K562 (cell line): ENCODE results near the gene GRIN2D. TPM values are rescaled to one million over a fixed set of nuclear protein-coding genes. Genes with fewer than 3 reads are reported as not detected.

Source experiments
- FOXJ2 ChIP-seq: fragments of 200-800 bp; sonication (Bioruptor generic); IDR thresholded peaks from 2 replicates; pipeline ENCODE4 v1.6.1; 2016; ENCODE audit warnings: missing genetic modification characterization, missing compliant biosample characterization
- FOXP1 ChIP-seq: sonication (generic); formaldehyde crosslinking; IDR thresholded peaks from 2 replicates; pipeline ENCODE4 v1.8.0; 2022; ENCODE audit warnings: mild to moderate bottlenecking, missing genetic modification reagents
- POLR2H ChIP-seq: IDR thresholded peaks from 2 replicates; pipeline ENCODE4 v1.6.1; 2016; ENCODE audit warnings: missing genetic modification characterization, low read depth, mild to moderate bottlenecking, control low read depth, missing compliant biosample characterization, moderate library complexity
- POU5F1 ChIP-seq: fragments of 150-350 bp; IDR thresholded peaks from 2 replicates; pipeline ENCODE4 v1.6.1; 2014; ENCODE audit warnings: borderline replicate concordance, low read length, low read depth, mild to moderate bottlenecking; ENCODE audit not compliant: partially characterized antibody
- TAF9B ChIP-seq: fragments of 450-650 bp; IDR thresholded peaks from 2 replicates; pipeline ENCODE4 v1.6.1; 2018; ENCODE audit warnings: mild to moderate bottlenecking; ENCODE audit not compliant: partially characterized antibody
- TOE1 ChIP-seq, 2 experiments: fragments of 450-650 bp in 1 of 2; sonication (generic) in 1 of 2; formaldehyde crosslinking in 1 of 2; IDR thresholded peaks; 2 replicates each; pipeline versions ENCODE4 v1.7.1 to v1.8.0; 2016 to 2022; ENCODE audit warnings: borderline replicate concordance in 2 of 2, mild to moderate bottlenecking in 2 of 2, antibody characterized with exemption in 1 of 2, inconsistent platforms in 1 of 2, low read depth in 1 of 2, missing genetic modification reagents in 1 of 2, moderate library complexity in 1 of 2
- polyA plus RNA-seq, 8 experiments: library from polyadenylated mRNA; depleted of rRNA in 4 of 8; stranded (reverse) in 5 of 8; unstranded in 3 of 8; fragments of >200 nt; fragmentation: Nextera tagmentation in 2 of 8; fragmentation: Illumina TruSeq in 1 of 8; extraction: Ambion mirVana in 2 of 8; extraction: Trizol in 1 of 8; gene quantifications; 2 replicates each; pipeline versions ENCODE4 v1.2.1 to v1.2.3, GENCODE V29; 2011 to 2014; ENCODE audit warnings: inconsistent platforms in 1 of 8, missing spikeins in 1 of 8
- total RNA-seq, 7 experiments: library from RNA; depleted of rRNA in 6 of 7; stranded (reverse); fragments of >200 nt in 6 of 7; fragmentation: Illumina TruSeq in 2 of 7; extraction: Trizol in 2 of 7; gene quantifications; 2 replicates each; pipeline versions ENCODE4 v1.2.1 to v1.2.3, GENCODE V29; 2011 to 2021; ENCODE audit warnings: low replicate concordance in 1 of 7
- TF ChIP-seq, protein P1 (sequence below): fragments of 150-350 bp; IDR thresholded peaks from 2 replicates; pipeline ENCODE4 v1.6.1; 2014; ENCODE audit warnings: low read depth, mild to moderate bottlenecking, low read length, borderline replicate concordance
- TF ChIP-seq, protein P2 (sequence below): fragments of 250-450 bp; sonication (Bioruptor Pico); IDR thresholded peaks from 2 replicates; pipeline ENCODE4 v1.5.0; 2020; ENCODE audit warnings: mild to moderate bottlenecking, borderline replicate concordance
- TF ChIP-seq, protein P3 (sequence below): sonication (generic); formaldehyde crosslinking; IDR thresholded peaks from 2 replicates; pipeline ENCODE4 v1.8.0; 2023; ENCODE audit warnings: mild to moderate bottlenecking, missing genetic modification reagents

Gene GRIN2D
- total and polyA plus RNA-seq, 9 of the 15 experiments (the other 6 are each of a cell fraction or from before 2014, with no cell fraction given), result 0.32 to 31.5 (median 1.8) TPM

- TF ChIP-seq, protein P1, sequence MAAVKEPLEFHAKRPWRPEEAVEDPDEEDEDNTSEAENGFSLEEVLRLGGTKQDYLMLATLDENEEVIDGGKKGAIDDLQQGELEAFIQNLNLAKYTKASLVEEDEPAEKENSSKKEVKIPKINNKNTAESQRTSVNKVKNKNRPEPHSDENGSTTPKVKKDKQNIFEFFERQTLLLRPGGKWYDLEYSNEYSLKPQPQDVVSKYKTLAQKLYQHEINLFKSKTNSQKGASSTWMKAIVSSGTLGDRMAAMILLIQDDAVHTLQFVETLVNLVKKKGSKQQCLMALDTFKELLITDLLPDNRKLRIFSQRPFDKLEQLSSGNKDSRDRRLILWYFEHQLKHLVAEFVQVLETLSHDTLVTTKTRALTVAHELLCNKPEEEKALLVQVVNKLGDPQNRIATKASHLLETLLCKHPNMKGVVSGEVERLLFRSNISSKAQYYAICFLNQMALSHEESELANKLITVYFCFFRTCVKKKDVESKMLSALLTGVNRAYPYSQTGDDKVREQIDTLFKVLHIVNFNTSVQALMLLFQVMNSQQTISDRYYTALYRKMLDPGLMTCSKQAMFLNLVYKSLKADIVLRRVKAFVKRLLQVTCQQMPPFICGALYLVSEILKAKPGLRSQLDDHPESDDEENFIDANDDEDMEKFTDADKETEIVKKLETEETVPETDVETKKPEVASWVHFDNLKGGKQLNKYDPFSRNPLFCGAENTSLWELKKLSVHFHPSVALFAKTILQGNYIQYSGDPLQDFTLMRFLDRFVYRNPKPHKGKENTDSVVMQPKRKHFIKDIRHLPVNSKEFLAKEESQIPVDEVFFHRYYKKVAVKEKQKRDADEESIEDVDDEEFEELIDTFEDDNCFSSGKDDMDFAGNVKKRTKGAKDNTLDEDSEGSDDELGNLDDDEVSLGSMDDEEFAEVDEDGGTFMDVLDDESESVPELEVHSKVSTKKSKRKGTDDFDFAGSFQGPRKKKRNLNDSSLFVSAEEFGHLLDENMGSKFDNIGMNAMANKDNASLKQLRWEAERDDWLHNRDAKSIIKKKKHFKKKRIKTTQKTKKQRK, result no peak
- TF ChIP-seq POLR2H (tag), result no peak
- no peak for TF ChIP-seq FOXP1 (CRISPR knock-in tag)
- no peak for TF ChIP-seq TAF9B
- TF ChIP-seq, protein P2, sequence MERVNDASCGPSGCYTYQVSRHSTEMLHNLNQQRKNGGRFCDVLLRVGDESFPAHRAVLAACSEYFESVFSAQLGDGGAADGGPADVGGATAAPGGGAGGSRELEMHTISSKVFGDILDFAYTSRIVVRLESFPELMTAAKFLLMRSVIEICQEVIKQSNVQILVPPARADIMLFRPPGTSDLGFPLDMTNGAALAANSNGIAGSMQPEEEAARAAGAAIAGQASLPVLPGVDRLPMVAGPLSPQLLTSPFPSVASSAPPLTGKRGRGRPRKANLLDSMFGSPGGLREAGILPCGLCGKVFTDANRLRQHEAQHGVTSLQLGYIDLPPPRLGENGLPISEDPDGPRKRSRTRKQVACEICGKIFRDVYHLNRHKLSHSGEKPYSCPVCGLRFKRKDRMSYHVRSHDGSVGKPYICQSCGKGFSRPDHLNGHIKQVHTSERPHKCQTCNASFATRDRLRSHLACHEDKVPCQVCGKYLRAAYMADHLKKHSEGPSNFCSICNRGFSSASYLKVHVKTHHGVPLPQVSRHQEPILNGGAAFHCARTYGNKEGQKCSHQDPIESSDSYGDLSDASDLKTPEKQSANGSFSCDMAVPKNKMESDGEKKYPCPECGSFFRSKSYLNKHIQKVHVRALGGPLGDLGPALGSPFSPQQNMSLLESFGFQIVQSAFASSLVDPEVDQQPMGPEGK (CRISPR knock-in tag), result no peak
- TF ChIP-seq, protein P3, sequence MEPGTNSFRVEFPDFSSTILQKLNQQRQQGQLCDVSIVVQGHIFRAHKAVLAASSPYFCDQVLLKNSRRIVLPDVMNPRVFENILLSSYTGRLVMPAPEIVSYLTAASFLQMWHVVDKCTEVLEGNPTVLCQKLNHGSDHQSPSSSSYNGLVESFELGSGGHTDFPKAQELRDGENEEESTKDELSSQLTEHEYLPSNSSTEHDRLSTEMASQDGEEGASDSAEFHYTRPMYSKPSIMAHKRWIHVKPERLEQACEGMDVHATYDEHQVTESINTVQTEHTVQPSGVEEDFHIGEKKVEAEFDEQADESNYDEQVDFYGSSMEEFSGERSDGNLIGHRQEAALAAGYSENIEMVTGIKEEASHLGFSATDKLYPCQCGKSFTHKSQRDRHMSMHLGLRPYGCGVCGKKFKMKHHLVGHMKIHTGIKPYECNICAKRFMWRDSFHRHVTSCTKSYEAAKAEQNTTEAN (CRISPR knock-in tag), result no peak
- no peak for TF ChIP-seq FOXJ2 (tag)
- no peak for TF ChIP-seq POU5F1
- TF ChIP-seq TOE1 (IDR thresholded peaks at IDR 0.05; ENCODE audit: borderline replicate concordance), result no peak
- no peak for TF ChIP-seq TOE1 (CRISPR knock-in tag; IDR thresholded peaks at IDR 0.05; ENCODE audit: borderline replicate concordance, low read depth)
- TF ChIP-seq, all 486 proteins: peak for 0
Observed at GRCh38 chr19:48417421-48417820, 24.0 kb downstream of the GRIN2D start (continued).
